NAMALWA (cell line): Measurements from ENCODE around the gene TTLL12.
A peak's percentile ranks its signal among the peaks of the same experiment; 100 is the strongest.

Experiments
- DNase-seq: peaks from one replicate; pipeline ENCODE4 v3.0.0-alpha.2; 2015; ENCODE audit warnings: low spot score

The TTLL12 gene

DNA sequence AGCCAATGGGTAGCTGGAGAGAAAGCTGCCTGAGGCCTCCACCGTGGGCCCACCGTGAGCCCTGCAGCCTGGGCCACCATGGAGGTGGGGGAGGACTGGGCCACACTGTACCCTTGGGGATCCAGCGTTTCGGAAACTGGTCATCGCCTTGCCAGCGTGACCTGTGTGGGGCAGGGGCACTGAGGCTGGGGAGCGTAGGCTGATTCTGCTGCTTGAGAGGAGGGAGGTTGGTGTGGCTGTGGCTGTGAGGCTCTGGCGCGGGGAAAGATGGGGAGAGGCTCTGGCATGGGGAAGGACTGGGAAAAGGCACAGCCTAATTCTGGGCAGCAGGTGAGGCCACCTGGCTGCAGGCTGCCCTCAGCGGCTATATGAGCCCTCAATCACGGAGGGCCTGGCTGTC is 12.6 kb upstream of the TTLL12 start:
- DNase-seq = no peak

DNA sequence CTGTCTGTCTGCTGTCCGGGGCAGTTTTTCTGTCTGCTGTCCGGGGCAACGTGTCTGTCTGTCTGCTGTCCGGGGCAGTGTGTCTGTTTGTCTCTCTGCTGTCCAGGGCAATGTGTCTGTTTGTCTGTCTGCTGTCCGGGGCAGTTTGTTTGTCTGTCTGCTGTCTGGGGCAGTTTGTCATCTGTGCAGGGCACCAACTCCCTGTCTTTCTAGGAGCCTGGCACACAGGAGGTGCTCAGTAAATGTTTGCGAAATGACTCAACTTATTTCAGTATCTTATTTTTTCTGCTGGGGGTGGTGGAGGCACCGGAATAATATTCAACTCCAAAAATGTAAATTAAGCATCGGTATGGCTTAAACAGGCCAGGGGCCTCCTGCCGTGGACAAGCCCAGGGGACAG is 12.0 kb upstream of the TTLL12 start:
- no peak for DNase-seq

DNA sequence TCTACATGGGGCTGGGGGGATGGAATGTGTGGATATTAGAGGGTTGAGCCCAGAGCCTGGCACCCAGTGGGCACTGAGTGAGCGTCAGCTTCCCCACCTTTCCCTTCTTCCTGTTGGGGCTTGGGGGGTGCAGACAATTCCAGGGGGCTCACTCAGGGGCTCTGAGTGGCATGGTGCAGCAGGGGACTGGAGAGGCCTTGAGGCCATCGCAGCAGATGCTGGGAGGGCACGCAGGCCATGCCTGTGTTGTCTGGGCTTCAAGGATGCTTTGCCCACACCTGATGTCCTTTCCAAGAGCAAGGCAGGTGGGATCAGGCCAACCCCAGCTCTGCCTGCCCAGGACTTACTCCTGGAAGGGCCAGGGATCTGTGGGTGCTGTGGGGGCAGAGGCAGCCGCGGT is 11.2 kb upstream of the TTLL12 start:
- DNase-seq = no peak

DNA sequence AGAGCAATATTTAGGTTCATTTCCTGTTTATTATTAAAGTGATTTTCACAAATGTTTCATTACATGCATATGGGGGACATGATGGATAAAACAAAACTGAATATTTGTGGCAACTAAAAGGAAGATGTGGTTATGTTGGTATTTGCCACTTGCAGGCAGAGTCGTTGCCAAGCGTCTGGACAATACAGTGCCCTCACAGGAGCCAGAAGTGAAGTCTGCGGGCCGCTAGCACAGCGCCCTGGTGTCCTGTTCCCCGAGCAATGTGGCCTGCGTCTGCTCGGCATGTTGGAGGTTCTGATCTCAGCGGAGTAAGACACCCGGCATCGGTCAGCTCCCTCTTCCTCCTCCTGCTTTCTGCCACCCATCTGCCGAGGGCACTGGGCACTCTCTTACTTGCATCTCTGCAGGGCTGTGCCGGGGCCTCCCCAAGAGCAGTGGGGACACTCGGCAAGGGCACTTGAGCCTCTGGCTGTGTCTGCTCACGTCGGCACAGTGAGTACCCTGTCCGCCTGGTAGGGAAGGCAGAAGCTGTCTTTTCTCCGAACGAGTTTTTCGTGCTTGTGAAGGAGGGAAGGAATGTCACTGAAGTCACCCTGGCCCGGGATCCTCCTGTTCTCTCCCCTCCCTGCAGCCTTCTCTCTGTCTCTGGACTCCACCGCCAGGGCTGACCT is 10.5 kb upstream of the TTLL12 start:
- DNase-seq = no peak

DNA sequence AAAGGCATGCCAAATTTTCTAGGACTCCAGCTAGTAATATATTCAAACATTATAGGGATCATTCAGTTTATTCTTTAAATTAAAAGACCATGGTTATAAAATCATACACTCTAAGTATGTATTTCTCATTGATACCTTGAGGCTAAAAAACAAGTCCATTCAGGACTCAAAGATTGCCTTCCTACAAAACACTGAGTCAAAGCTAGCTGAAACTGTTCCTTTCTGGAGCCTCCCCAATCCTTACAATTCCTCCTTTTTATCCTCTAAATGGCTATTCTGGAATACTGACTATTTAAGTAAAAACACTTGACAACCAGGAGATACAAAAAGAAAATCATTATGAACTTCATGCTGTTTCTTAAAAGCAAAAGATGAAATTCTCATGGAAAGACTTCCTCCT is 4.9 kb upstream of the TTLL12 start:
- DNase-seq = no peak

DNA sequence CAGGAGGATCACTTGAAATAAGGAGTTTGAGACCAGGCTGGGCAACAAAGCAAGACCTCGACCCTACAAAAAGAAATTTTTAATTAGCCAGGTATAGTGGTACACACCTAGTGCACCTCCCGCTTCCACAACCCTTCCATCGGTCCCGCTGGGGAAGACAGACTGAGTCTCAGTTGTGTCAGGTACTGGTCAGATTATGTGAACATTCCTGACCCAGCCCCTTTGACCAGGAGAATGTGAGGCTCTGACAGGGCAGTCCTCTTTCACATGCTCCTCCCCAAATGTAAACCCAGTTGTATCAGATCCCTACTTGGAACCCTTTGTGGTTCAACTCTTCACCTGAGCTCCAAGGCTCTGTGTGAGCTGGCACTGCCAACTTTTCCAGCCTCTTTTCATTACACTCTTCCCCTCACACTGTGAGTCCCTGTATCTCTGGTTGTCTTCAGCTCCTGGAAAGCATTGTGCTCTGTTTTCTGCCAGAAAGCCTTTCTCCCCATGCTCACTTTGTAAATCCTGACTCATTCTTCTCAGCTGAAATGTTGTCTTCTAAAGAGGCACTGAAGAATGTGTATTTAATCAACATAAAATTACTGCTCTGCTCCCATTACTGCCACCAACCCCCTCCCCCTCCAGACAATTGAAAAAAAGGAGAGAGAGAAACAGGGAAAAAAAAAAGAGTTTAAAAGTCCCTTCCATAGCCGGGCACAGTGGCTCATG is 2.1 kb upstream of the TTLL12 start:
- DNase-seq = no peak

DNA sequence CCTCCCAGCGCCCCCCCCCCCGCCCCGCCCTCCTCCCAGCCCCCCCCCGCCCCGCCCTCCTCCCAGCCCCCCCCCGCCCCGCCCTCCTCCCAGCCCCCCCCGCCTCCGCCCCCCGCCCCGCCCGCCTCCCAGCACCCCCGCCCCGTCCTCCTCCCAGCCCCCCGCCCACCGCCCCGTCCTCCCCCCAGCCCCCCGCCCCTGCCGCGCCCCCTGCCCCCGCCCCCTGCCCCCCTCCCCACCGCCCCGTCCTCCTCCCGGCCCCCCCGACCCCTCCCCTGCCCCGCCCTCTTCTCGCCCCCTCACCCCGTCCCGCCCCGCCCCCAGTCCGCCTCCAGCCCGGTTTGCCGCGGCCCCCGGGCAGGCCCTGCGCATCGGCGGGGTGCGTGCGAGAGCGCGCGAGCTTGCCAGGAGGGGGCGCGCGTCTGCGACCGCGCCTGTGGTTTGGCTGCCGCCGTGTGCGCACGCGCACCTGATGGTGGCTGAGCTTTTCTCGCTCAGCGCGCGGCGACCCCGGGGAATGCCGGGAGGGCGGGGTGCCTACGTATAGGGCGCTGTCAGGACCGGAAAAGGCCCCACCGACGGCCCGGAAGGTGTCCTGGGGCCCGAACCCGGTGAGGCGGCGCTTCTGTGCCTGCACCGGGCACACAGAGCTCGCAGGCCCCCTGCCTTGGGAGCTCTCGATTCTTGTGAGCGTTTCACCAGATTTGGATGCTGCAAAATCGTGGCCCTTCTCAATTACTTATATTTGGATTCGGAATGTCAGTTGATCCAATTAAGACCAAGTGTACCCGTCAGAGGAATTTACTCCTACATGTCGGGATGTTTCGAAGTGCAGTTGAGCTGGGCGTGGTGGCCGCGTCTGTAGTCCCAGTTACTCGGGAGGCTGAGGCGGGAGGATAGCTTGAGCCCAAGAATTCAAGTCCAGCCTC is 501 bp upstream of the TTLL12 start:
- DNase-seq = peak; percentile 96

DNA sequence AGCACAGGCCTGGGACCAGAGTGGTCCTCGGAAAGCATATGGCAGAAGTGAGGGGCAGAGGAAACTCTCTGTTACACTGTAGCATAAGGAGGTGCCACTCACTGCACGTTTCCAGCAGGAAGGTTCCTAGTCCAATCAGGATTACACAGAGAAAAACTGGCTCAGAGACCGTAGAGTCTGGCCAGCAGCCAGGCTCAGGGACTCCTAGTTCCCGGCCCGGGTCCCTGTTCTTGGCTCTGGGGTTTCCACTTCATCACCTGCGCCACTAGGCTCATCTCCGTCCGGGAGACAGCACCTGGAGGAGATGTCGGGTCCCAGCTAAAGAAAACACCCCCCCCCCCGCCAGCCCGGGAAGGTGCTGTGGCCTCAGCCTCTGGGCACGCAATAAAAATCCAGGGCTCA is 1.1 kb downstream of the TTLL12 start:
- DNase-seq = peak; percentile 27

DNA sequence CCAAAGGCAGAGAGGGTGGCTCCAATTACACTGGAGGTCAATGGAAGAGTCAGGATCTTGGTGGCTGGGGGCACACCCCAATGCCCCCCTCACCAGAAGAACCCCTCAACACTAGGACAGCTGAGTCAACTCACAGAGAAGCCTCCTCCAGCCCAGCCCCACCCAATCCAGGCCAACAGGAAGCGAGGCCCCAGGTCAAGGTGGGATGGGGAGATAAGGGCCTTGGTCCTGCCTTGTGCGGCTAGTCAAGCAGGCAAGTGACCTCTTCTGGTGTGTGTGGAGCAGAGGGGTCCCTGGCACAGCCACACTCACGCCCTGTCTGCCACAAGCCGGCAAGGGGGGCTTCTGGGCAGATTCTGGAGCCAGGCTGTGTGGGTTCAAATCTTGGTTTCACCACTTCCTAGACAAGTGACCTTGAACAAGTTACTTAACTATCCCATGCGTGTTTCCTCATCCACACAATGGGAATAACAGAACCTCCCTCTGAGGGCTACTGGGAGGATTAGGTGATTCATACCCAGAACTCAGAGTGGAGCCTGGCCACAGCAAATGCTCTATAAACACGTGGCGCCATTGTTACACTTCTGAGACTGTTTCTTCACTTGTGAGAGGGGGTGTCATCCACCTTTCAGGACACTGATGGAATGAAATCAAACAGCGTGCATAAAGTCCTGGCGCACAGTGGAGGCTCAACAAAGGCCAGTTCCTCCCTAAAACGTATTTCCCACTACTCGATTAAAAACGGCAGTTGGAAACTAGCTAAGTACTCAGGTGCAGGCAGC is 3.2 kb downstream of the TTLL12 start:
- DNase-seq = no peak

DNA sequence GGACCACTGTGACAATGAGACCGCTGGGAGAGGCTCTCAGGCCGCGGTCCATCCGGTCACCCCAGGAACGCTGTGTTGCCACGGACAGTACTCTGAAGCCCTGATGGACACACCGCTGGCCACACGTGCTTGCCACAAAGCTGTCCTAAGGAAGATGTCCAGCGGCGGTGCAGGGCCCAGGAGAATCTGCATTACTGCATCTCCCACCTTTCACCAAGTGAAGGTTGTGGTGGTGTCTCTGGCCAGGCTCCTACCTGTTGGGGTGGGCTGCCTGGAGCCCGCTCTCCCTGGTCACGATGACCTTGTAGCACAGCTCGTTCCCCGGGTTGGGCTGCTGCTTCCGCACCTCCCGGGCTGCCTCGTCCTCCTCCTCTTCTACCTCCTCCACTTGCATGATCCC is 4.2 kb downstream of the TTLL12 start:
- DNase-seq = no peak

DNA sequence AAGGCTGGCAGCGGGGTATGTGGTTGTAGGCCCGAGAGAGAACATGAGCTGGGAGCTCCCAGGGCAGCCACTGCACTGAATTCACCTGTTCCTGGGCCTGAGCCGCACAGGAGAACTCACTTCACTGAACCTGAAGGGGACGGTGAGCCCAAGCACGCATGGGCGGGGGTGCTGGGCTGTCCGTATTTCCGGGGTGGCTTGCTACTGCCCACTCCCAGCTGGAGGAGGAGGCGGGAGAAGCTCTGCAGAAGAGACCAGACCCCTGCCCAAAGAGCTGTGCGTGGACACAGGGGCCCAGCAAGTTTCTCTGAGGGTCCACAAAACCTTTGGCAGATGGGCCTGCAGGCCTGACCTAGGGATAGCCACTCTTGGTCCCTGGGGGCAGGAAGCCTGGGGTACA is 4.8 kb downstream of the TTLL12 start:
- no peak for DNase-seq

DNA sequence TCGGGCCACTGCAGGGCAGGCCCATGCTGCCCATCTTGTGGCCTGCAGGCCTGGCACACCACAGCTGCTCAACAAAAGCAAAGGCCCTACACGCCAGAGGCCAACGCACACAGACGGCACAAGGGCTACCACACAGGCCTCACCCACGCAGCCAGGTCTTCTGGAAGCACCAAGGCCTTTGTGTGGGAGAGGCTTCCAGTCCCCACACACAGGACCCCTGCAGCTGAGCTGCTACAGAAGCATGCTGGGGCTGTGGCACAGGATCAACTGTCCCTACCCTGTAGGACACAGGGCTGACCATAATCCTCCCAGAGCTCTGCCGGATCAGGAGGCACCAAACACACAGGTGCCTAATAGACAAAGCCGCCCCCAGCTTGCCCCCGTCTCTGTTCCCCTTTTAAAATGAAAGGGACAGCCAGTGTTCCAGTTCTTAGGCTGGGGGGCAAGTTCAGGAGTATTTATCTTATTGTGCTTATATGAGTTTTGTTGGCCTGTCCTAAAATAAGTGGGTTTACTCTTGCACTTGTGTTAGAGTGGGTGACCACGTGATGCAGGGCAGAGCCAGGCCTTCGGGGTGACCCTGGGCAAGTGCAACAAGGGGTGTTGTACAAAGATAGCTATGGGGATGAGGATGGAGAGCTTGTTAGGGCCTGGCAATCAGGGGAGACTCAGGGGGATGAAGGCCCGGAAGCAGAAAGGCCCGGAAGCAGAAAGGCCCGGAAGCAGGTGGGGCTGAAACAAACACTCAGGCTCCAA is 5.4 kb downstream of the TTLL12 start:
- no peak for DNase-seq

DNA sequence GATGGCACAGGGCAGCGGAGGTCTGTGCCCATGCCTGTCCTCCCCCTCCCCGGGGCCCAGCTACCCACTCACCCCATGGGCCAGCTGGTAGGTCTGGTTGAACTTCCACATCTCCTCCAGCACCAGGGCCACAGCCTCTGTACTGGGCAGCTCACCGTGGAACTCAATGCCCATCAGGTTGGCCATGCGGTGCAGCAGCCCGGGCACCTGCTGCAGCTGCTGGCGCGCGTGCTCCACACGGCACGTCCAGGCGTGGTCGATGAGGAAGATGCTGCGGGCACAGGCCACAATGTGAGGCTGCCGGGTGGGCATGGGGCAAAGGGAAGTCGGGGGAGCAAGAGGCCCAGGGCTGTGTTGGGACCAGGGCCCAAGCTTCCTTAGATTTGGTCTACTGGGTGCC is 6.3 kb downstream of the TTLL12 start:
- no peak for DNase-seq

DNA sequence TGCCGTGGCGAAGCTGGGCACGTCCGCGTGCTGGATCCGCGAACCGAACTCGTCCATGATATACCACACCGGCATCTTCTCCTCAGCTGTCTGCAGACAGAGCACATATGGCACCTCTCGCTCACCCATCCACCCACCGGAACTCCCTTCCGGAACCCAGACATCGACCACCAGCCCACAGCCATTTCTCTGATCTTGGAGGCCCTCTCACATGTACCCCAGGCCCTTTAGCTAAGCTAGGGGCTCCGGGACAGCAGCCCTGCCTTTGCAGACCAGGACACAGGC is 7.1 kb downstream of the TTLL12 start:
- DNase-seq = no peak

DNA sequence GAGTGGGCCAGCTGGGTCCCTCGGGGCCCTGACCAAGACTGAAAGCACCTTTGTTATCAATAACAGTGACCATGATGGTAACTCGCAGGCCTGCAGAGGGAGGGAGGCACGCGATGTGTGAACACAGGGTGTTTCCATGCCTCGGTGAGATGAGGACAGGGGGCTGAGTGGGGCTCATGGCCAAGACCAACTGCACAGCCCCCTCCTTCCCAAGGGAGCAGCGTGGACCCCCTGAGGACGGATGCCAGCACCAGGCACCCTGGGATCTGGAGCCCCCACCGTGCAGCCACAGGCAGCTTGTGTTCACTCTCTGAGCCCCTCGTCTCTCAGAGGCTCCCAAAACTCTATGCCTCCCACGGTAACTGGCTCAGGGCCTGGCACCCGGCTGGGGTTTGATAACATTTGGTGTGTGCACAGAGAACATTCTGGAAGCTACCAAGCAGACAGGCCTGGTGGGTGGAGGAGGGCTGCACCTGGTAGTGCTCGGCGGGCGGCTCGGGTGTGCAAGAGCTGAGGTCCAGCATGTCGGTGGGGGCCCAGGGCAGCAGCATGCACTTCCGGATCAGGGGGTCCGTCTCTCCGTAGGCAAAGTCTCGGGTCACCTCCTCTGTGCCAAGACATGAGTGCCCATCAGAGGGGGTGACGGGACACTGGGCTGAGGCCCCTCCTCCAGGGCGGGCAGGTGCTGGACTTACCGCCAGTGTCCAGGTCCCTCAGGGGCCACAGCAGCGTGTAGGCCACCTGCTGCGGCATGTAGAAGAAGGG is 7.6 kb downstream of the TTLL12 start:
- DNase-seq = no peak

DNA sequence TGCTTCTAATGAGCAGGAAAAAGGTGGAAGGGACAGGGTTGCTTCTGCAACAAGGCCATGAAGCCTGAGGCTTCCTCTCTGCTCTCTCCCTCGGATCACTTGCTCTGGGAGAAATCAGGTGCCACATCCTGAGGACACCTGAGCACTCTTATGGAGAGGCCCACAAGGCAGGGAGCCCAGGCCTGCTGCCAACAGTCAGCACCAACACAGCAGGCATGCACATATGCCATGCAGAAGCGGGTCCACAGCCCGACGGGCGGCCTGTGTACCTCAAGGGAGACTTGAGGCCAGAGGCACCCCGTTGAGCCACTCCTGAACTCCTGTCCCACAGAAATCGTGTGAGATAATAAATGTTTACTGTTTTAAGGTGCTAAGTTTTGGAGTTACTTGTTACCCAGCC is 9.5 kb downstream of the TTLL12 start:
- no peak for DNase-seq

DNA sequence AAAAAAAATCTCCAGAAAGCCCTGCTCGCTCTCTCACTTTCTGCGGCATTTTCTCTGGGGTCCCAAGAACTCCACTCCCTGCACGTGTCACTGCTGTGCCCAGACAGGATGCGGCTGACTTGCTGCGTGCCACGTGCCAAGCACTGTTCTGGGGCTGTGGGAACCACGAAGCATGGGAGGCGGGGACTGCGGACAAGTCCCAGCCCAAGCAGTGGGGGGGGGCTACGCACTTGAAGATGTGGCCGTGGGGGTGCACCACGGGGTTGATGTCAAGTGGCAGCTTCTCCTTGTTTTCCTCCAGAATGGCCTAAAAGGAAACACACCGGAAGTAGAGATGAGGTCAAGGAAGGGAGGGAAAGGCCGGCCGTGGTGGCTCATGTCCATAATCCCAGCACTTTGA is 10.8 kb downstream of the TTLL12 start:
- DNase-seq = no peak

DNA sequence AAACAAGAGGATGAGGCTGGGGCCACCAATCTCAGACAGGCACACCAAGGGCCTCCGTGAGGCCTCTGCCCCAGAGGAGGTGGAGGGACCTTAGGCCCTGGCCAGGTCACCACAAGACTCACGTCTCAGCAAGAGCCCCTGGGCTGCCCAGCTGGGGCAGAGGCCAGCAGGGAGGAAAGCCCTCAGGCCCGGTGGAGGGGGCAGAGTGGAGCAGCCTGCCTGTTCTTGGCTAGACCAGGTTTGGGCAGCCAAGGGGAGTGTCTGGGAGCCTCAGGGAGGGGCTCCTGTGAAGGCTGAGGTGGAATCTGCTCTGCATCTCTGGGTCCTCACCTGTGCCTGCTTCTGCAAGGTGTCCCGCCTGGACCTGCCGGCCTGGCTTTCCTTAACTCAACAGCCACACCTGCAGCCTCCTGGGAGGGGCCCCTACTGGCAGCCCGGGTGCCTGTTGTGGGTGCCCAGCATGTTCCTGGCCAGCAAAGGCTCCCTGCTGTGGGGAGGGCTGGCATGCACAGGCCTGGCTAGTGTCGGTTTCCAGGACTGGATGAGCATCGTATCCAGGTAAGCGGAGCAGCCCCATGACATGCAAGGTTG is 11.9 kb downstream of the TTLL12 start:
- no peak for DNase-seq

DNA sequence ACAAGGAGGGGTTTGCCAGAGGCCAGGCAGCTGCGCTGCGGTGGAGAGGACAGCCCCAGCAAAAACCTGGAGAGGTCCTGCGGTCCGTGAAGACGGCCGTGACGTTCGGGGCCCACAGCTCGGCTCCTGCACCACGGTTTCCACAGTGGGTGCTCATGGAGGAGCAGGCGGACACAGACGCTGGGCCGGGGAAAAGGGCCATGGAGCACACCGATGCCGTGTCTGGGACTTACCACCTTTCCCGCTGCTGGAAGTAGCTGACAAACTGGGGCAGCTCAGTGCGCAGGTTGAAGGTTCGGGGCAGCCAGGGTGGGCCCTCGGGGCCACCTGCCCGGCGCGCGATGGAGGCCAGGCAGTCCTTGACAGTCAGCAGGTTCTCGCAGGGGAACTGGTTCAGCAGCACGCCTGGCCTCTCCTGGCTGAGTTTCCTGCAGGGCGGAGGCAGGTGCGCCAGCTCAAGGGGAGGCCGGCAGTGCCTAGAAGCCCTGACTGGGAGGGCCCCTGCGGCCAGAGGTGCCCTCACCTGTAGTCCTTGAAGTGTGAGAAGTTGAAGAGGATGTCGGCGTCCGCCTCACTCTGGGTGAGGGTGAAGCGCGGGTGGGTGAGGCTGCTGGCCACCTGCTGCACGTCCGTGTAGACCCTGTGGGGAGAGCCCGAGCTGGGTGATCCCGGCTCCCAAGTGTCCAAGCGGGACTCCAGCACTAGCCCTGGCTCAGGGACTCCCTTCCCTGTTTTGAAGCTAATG is 12.8 kb downstream of the TTLL12 start:
- no peak for DNase-seq

DNA sequence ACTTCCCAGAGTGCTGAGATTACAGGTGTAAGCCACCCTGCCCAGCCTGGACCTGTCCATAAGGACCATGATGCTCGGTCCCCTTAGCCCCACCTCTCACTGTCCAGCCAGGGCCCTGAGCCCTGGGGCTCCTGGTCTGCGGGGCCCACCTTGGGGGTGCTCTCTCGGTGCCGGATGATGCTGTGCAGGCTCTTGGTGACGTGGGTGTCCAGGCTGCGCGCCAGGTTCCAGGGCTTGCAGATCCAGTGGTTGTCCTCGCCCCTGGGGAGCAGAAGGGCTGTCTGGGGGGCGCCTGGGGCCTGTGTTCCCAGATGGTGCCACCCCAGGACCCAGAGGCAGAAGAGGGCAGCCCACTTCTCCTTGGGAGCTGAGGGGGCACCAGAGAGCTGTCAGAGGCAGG is 13.4 kb downstream of the TTLL12 start:
- no peak for DNase-seq
